C4-2B (cell line): ENCODE data around the gene INHBC.

Experiments
- CTCF ChIP-seq: fragments of 450-650 bp; conservative IDR thresholded peaks from 2 replicates; pipeline ENCODE4 v1.5.1; 2017; ENCODE audit warnings: mild to moderate bottlenecking
- ZFX ChIP-seq: fragments of 450-650 bp; IDR thresholded peaks from 2 replicates; pipeline ENCODE4 v1.6.1; 2017

GRCh38 chr12:57451233-57451778, 16.7 kb downstream of the INHBC start:
- TF ChIP-seq CTCF (no peak), ZFX (no peak)
